ENCODE measurements around the gene SCIN.
A peak's percentile ranks its signal among the peaks of the same experiment; 100 is the strongest.

The SCIN gene

DNA sequence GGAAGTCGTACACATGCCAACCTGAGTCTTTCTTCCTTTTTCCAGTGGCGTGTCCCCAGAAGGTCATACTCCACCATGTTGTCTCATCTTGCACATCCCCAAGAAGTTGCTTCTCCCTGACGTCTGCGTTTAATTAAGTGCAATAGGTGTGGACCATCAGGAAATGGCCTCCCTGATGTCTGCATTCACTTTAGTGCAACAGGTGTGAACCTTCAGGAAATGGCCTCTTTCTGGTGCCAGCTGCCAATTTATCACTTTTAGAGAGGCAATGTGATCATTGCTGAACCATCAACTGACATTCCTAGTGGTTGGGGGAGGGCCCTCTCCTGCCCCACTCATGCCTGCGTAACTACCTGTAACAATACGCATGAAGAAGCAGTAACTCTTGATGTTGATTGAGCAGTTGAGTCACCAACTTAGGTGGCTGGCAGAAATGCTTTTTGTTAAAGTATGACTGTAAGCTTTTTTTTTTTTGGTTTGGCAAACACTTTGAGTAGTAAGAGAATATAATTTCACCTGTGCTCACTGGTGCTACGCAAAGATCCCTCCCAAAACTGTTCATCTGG, 25.8 kb downstream of the SCIN start:
- no peak for DNase-seq (ENCODE audit: low read depth, low spot score)

DNA sequence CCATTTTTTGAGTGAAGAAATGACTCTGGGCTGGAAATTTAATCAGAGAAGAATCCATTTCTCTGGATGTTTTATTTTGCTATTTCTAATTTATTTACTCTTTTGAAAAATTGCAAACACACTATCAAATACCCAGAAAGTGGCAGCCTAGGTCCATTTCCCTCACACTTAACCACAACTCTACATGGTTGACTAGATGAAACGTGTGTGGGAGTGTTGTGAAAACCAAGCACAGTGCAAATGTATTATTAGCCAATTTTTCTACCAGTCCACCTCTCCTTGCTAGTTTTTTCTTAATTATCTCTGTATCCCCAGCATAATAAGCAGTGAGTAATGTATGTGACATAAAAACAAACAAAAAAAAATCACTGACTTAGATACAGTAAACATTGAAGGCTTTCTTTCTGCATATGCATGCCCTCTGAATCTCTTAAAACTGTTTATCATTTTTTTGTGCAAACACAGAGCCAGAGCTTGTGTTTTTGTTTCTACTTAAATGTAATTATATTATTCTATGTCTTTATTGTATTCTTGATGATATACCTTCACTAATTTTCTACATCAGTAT, 30.9 kb downstream of the SCIN start:
- DNase-seq (ENCODE audit: low read depth, low spot score), result no peak
- no peak overlapping the region for H3K4me3 ChIP-seq (ENCODE audit: low read length)

More for the DNA sequence above, 25.8 kb downstream of the SCIN start:
- H3K4me3 ChIP-seq (ENCODE audit: low read length), result no peak overlapping the region

DNA sequence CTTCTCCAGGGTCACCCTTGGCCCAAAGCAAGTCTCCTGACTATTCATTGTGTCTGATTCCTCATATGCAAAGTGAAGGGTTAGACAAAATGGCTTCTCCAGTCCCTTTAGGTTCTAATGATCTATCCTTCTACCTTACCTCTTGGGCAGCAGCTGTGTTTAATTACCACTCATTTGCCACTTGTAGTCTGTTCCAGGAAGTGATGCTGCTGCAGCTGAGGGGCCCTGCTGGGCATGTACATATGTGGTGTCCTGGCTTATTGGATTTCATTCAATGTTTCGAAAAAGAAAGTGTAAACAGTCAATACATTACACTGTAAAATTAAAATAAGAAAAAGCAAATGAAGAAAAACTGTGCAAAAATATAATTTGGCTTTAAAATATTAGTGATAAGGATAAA, 36.6 kb downstream of the SCIN start:
- no peak for DNase-seq (ENCODE audit: low read depth, low spot score)
- no peak overlapping the region for H3K4me3 ChIP-seq (ENCODE audit: low read length)

DNA sequence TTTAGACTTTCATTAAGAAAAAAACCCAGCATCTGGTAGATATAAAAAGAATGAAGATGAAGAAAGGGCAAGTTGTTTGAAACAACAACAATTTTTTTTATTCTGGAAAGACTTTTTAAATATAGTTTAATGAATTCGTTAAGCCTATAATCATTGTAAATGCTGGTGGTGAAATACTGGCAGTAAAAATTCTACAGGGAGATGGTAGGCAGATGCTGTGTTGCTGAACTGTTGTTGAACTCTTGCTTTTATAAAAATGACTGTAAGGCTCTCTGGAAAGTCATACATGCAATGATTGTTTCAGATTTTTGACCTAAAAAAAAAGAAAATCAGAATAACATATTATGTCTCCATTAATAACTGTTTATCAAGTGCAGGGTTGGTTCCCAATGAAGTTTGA, 39.0 kb downstream of the SCIN start:
- H3K4me3 ChIP-seq (ENCODE audit: low read length), result no peak overlapping the region
- no peak for DNase-seq (ENCODE audit: low read depth, low spot score)

DNA sequence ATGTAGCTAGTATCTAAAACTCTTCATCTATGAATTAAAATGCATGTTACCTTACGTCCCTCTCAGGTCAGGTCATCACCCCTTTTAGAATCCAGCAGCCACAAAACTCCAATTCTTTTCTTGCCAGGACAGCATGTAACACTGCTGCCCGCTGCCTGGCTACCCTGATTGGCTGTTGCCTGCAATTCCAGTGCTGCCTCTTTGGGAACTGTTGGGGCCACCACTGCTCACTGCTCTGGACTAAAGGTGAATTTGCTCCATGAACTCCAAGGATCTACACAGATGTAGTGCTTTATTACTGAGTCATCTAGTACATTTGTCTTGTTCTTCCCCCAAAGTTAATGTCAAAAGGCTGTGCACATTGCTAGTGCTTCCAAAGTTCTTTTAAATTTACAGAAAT, 40.4 kb downstream of the SCIN start:
- no peak for DNase-seq (ENCODE audit: low read depth, low spot score)
- H3K4me3 ChIP-seq (ENCODE audit: low read length), result no peak overlapping the region

DNA sequence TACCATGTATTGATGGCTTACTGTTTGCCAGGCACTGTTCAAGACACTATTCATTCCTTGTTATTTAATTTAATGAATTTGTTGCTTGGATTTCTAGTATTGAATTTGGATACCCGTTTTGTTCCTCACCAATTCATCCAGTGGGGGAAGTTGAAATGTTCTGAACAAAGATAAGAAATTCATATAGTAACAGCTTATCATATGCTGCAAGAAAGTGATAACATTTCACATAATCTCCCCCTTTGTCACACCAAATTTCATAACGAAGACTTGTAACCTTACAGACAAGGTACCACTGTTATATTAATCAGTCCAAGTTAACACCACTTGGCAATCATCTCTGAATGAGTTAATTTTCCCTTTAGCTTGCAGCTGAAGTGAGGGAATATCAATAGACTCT, 42.1 kb downstream of the SCIN start:
- DNase-seq (ENCODE audit: low read depth, low spot score), result no peak

DNA sequence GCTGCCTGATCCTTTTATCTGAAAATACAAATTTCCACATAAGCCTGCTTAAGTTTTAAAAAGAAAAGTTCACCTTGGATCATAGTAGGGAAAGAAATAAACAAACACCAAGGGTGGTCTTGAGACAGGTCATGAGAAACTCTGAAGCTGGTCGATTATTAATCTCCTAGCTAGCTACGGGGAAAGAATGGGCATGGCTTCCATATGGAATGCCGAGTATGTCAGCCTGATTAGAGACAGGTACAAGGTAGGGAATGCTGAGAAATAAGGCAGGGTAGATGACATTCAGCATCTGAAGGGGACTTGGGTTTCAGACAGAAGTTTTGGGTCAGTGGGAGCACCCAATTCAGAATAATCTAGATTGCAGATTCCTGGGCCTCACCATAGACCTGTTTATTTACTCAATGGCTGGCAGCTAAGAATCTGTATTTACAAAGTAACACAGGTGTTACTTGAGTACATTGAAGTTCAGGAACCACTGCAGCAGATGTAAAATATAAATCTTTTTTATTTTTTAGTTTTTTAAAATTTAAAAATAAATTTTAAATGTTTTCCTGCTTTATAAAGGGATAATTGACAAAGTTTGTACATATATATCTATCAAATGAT, 49.0 kb downstream of the SCIN start:
- no peak for DNase-seq (ENCODE audit: low read depth, low spot score)
- no peak overlapping the region for H3K4me3 ChIP-seq (ENCODE audit: low read length)

More for the DNA sequence above, 42.1 kb downstream of the SCIN start:
- H3K4me3 ChIP-seq (ENCODE audit: low read length), result no peak overlapping the region

DNA sequence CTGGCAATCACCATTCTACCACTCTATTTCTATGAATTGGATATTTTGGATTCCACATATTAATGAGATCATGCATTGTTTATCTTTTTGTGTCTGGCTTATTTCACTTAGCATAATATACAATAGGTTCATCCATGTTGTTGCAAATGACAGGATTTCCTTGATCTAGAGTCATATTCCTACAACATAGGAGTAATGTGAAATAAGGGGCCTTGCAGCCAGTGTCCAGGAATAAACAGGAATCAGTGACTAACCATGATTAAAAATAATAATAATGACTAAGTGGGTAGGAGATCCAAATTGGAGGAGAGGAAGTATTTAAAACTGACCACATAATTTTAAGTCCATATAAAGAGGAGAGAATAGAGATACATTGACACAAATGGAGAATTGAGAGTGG, 49.9 kb downstream of the SCIN start:
- DNase-seq (ENCODE audit: low read depth, low spot score), result no peak

DNA sequence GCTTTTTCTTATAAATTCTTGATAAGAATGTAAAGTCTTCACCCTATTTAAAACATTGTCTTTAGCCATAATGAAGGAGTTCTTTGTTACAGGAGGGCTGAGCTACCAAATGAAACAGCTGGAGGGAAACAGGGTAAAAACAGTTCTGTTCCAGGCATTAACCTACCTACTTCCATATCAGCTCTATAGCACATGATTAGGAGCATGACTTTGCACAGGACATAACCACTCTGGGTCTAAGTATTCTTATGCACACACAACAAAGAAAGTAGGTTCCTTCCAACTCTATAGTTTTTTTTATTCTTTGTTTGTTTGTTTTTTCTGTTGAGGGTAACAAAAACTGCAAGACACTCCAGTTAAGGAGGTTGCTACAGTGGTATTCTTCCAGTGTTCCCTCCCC, 52.7 kb downstream of the SCIN start:
- no peak overlapping the region for H3K4me3 ChIP-seq (ENCODE audit: low read length)
- DNase-seq (ENCODE audit: low read depth, low spot score), result no peak

More for the DNA sequence above, 49.9 kb downstream of the SCIN start:
- H3K4me3 ChIP-seq (ENCODE audit: low read length), result no peak overlapping the region

DNA sequence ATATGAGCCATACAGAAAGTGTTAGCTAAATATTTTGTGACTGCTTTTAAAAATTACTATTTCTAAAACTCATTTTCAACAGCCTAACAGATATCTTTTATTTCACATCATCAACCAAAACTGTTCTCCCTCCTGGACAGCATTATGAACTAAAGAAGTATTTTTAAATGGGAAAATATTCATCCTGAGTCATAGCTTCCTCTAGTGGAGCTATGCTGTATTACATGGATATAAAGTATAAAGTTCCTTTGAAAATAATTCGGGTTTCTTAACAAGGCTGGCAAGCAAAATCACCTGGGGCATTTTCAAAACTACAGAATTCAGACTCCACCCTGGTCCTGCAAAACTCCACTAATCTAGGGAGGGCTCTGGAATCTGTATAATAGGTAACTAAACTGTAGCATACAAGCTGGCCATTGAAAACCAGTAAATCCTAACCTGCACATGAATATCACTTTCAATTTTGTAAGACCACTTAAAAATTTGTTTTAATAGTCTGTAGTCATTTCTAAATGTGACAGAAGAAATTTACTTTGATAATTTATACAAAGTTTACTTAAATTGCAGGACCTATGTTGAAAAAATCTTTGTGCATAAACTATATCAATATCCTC, 53.5 kb downstream of the SCIN start:
- no peak for DNase-seq (ENCODE audit: low read depth, low spot score)
- no peak overlapping the region for H3K4me3 ChIP-seq (ENCODE audit: low read length)

DNA sequence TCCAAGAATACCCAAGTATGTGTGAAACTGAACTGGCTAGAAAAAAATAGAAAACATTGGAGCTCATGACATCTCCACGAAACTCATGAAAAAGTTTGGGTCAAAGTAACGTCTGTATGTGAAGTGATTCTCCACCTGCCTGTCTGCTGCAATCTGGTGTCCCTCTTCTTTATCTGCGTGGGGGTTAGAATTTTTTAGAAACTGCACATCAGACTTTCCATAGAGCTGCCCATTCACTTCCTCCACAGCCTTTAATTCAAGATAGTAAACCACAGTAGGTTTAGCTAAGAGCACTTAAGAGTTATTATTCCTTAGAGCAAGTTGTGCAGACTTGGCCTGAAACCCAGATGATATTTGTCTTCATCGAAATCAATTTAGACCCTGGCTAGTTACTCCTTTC, 55.3 kb downstream of the SCIN start:
- no peak overlapping the region for H3K4me3 ChIP-seq (ENCODE audit: low read length)
- DNase-seq (ENCODE audit: low read depth, low spot score), result no peak

DNA sequence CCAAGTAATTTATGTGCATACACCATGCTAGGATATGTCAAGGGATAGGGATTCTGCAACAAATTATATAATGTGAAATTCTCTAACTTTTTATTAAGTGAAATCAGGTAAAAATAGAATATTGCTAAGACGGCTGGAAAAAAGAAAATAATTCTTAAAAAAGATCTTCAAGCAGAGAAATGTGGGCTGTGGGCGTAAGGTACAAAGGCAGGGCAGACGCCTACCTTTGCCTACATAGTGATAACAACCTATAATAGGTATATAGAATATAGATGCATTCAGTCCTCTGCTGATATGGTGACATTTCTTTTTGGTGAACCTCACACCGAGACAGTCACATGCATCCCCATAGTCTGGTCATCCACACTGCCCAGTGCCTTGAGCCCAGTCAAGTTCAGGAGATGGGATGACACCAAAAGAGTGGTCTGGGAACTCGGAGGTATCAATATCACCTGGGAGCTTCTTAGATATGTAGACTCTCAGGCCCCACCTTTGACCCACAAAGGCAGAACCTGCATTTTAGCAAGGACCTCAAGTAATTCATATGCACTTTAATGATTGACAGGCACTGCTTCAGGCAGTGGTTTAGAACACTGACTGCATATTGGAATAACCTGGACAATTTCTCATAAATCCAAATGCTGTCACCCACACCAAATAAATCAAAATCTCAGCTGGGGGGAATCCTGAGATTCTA, 59.4 kb downstream of the SCIN start:
- DNase-seq (ENCODE audit: low read depth, low spot score), result no peak
- no peak overlapping the region for H3K4me3 ChIP-seq (ENCODE audit: low read length)

DNA sequence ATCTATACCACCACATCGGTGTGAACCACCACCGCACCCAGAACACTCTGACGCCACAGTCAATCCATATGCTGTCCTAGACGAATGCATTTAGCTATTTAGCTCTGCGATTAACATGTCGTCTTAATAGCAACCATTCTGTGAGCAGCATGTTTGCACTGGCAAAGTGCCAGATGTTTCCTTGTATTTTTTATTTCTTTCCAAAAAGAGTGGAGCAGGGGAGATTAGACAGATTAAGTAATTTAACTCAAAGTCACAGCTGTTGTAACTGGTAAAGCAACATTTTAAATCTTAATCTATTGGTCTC, 59.9 kb downstream of the SCIN start:
- DNase-seq (ENCODE audit: low read depth, low spot score), result no peak
- H3K4me3 ChIP-seq (ENCODE audit: low read length), result no peak overlapping the region

DNA sequence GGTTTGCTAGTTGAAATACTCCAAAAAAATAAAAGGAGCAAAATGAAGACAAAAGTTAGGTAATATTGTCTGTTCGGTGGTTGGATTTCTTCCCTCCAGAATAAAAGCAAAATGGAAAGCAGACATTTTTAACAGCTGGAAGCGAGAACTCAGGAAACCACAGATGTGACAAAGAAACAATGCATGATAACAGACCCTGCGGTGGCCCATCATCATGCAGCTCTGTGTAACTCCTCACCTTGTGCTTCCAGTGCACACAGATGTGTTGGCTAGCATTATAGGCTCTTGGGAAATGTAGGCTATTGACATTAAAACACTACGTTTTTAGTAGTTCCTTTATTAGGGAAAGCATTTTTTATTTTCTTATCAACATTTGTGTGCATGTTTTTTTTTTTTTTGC, 63.1 kb downstream of the SCIN start:
- peak; percentile 8 for DNase-seq (ENCODE audit: low read depth, low spot score)
- H3K4me3 ChIP-seq (ENCODE audit: low read length), result no peak overlapping the region

DNA sequence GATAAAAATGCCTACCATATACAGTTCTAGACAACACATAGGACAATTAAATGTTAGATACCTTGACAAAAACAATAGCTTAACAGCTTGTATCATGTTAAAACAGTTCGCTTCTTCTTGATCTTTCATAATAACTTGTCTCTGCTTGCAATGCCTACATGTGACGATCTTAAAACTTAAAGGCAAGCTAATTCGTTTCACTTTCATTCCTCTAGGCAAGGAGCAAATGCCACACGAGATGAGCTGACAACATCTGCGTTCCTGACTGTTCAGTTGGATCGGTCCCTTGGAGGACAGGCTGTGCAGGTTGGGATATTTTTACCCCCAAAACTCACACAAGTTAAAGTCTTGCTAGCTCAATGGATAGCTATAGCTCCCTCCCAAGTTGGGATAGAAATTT, 65.3 kb downstream of the SCIN start:
- H3K4me3 ChIP-seq (ENCODE audit: low read length), result no peak overlapping the region
- peak; percentile 6 for DNase-seq (ENCODE audit: low read depth, low spot score)

DNA sequence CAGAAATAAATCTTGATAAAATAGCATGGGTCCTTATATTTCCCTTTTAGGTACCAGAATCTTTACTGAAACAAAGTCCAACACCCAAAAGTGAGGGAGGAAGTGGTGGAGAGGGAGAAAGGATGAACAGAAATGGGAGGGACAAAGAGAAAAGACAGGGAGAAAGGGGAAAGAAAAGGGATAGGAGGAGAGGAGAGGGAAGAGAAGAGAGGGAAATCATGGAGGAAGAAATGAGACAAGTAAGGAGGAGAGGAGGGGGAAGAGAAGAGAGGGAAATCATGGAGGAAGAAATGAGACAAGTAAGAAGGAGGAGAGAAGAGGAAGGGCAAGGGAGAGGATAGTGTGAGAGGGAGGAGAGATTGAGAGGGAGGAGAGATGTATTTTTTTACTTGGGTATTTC, 66.8 kb downstream of the SCIN start:
- no peak overlapping the region for H3K4me3 ChIP-seq (ENCODE audit: low read length)
- DNase-seq (ENCODE audit: low read depth, low spot score), result no peak

DNA sequence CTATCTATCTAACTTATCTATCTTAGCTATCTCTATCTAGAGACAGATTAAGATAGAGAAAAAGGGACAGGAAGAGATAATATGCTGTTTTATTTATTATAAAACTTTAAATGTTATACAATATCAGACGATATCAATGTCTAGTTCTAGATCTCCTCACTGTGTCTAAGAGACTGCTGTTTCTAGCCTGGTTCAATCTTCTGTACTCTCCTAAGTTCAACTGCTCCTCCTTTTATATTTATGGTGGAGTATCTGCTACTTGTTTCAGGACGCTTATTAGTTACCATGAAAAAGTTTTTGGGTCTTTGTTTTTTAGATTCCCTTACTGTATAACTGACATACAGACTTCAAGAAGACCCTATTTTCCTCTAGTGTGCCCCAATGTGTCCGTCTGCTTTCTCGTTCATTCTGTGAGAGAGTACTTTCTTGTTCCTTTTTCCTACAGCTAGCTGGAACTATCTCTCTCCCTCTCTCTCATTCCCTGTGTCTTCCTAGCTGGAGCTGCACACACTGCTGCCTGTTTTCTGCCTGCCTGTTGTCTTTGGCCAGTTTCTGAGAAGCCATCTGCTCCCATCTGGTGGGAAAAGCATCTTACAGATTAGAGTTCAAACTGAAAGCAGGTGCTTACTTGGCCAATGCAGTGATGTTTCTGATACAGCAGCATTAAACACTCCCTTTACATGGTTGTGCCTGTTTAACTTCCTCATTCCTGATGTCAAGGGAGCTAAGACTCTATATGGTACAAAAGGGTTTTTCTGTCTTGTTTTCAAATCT, 67.5 kb downstream of the SCIN start:
- no peak for DNase-seq (ENCODE audit: low read depth, low spot score)
- no peak overlapping the region for H3K4me3 ChIP-seq (ENCODE audit: low read length)

DNA sequence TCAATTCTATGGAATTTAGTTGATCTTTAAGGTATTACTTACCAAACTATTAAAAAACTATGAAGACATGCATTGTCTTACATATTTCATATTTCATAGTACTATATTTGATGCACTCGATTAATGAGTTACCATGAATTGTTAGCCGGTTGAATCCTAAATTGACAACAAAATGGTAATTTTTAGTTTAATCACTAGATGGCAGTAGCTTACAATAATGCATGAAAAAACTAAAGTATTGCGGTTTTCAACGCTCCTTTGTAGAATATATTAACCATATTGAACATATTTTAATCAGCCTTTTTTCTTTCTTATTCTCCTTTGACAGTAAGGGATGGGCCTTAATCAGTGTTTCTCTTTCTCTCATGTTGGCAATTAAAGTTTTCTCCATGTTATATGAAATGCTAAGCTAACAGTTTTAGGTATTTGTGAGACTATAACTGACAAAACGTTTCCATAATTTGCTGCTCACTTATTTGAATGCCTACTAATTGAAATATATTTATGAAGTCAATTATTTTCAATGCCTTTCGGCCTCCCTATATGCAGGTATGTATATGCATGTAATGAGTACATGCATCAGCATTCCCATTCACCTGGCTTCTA, 68.4 kb downstream of the SCIN start:
- peak; percentile 33 for DNase-seq (ENCODE audit: low read depth, low spot score)
- no peak overlapping the region for H3K4me3 ChIP-seq (ENCODE audit: low read length)
